ENCODE data around the gene DBN1. TPM values are rescaled to one million over a fixed set of nuclear protein-coding genes. Genes with fewer than 3 reads are reported as not detected.

Gene DBN1
- total RNA-seq, 1 donor from 2014 or later = 24.2 TPM

DNA sequence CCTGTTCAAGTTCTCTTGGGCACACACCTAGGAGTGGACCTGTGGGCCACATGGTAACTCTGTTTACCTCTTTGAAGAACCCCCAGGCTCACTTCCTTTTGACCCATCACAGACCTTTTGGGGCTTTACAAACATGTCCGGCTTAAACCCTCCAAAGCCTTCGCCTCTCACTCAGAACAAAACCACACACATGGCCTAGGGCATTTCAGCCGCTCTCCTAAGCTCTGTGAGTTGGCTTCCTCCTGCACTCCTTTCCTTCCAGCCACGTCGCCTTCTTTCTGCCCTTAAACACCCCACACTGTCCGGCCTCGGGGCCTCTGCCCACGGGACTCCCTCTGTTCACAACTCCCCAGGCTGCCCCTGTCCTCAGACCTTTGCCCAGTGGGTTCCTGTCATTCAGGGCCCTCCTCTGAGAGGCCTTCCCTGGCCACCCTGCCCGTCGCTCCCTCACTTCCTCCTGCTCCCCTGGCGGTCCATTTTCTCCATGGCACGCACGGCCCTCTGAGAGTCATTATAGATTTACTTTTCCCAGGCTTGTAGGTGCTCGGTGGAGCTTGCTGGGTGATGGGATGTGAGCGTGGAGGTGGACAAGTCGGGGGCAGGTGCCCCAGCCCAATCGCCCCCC lies 34.3 kb upstream of the DBN1 start:
- intact Hi-C loops (cut with DNase I) = no loop called here
- DNase-seq (no peak), ATAC-seq (ENCODE audit: poor library complexity) (no peak)

DNA sequence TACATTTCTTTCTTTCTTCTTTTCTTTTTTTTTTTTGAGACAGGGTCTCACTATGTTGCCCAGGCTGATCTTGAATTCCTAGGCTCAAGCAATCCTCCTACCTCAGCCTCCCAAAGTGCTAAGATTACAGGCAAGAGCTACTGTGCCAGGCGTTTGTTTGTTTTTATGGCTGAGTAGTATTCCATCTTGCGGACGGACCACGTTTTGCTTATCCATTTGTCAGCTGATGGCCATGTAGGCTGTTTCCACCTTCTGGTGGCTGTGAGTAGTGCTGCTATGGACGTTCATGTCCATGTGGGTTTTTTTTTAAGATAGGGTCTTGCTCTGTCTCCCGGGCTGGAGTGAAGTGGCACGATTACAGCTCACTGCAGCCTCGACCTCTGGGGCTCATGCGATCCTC lies 33.7 kb upstream of the DBN1 start:
- intact Hi-C loops (cut with DNase I) = no loop called here
- DNase-seq (no peak), ATAC-seq (ENCODE audit: poor library complexity) (no peak)

DNA sequence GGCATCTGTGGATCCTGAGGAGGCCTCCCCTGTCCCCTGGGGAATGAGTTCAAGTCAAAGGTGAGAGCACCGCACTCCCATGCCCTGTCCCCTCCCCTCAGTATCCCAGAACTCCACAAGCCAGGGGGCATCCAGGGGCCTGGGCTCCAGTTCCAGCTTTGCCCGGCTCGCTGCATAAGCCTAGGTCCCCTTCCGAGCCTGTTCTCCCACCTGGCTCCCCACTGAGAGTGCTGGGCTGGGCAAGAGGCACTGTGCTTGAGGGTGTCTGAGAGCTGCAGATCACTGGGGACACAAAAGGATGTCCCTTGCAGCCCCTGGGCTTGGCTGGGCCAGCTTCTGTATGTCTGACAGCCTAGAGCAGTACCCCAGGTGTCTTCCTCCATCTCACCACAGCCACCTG lies 31.6 kb upstream of the DBN1 start:
- no peak for ATAC-seq (ENCODE audit: poor library complexity)
- intact Hi-C loops (cut with DNase I) = no loop called here
- no peak for DNase-seq

DNA sequence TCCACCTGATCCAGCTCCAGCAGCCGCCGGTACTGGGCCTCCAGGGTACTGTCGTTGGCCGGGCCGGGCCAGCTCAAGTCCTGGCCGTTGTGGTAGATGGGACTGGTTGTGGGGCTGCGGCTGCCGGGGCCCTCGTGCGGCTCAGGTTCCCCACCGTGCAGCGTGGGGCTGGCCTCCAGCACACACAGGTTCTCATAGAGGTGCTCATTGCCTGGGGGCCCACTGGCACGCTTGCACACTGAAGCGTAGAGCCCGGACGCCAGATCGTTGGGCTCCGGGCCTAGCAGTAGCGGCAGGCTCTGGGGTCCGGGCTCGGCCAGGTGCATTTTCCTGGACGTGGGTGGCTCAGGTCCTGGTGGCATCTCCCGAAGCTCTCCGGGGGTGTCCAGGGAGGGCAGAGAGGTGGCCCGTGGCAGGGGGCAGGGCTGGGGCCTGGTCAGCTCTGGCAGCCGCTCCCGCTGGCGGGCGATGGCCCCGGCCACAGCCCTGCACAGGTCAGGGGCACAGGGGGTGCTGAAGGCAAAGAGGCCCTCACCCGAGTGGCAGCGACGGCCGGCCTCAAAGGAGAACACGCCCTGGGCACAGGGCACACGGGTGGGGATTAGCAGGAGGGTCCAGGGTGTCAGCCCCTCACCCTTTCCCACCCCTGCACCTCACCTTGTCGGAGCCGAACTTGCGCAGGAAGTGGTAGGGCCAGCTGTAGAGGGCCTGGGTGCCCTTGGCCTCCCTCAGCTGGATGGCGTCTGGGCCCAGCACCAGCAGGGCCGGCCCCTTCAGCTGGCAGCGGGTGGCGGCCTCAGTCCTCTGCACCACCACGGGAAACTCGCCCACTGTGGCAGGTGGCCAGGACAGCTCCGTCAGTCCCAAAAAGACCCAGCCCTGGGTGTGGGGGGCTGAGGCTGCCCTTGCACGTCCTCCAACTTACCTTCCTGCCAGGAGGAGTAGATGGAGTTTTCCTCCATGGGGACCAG lies 30.9 kb upstream of the DBN1 start:
- no peak for ATAC-seq (ENCODE audit: poor library complexity)
- DNase-seq = no peak
- intact Hi-C loops (cut with DNase I) = no loop called here

DNA sequence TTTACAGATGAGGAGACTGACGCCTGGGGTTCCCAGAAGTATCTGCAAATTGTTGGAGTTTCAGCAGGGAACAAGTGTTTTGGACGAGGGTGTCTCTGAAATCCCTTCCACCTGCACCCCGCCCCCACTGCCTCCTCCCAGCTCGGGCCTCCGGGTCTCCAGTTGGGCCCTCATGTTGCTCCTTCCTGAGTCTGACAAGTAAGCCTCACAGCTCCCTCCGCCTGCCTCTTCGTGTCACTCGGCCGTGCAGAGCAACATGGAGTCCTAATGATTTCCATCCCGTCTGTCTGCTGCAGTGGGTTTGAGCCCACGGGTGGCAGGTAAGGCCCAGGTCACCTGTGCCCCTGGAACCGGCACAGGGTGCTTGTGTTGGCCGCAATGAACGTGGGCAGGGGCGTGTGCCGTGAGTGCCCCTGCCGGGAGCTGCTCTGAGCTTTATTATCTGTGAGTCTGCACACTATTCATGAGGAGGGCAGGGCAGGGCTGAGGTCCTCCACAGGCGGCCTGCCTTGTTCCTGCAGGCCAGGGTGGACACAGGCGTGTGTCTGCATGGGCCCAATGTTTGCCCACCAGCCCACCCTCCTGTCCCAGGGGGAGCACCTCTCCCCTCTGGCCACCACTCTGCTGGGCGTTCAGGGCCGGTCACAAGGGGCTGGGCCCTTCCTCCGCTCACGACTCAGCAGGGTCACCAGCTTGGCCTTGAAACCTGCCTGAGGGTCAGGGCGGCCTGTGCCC lies 30.1 kb upstream of the DBN1 start:
- intact Hi-C loops (cut with DNase I) = no loop called here
- no peak for DNase-seq
- no peak for ATAC-seq (ENCODE audit: poor library complexity)

DNA sequence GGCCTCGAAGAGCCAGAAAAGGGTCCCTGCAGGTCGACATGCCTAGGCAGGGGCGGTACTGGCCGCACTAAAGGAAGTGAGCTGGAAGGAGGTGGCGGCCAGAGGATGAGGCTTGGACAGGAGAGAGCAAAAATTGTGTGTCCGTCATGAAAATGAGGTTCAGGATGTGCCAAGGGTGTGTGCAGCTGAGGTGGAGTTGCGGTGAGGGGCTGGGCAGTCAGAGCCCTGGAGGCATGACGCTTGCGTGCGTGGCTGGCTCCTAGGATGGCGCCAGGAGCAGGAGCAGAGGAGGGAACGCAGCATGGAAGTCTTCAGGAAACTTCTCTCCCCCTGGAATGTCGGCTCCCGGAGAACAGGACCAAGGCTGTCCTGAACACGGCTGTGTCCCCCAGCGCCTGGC lies 29.5 kb upstream of the DBN1 start:
- no peak for DNase-seq
- ATAC-seq (ENCODE audit: poor library complexity) = no peak
- intact Hi-C loops (cut with DNase I) = no loop called here

DNA sequence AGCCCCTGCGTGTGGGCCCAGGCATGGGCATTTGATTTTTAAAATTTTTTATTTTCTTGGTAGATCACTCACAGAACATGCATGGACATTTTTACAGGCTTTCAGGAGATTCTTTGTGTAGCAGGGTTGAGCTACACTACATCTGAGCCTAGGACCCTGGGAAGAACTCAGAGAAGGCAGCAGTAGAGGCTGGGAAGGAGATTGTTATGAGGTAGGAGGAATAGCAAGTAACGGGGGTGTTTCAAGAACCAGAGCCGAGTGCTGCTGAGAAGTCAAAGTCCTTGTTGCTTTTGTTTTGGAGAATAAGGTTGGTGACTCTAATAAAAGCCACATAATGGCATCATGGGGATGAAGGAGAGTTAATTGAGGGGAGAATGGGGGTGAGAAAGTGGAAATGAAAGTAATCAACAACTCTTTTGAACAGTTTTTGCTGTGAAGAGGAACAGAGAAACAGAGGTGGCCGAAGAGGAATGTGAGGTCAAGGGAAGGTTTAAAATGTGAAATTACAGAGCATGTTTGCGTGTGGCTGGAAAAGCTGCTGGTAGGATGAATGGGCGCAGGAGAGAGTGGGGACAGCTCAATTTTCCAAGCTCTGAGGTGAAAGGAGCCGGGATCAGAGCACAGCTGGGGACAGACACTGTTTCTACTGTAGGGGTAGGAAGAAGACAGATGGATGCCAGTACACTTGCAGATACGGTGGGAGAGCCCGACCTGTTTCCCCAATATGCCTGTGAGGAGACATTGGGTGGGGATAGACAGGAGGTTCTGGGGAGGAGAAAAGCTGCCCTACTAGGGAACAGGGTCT lies 28.6 kb upstream of the DBN1 start:
- ATAC-seq (ENCODE audit: poor library complexity) (no peak), DNase-seq (no peak)
- intact Hi-C loops (cut with DNase I) = loop anchor here (2.0 kb wide), 2 partner anchors 47 to 111 kb away; no protein-coding TSS in a partner anchor

DNA sequence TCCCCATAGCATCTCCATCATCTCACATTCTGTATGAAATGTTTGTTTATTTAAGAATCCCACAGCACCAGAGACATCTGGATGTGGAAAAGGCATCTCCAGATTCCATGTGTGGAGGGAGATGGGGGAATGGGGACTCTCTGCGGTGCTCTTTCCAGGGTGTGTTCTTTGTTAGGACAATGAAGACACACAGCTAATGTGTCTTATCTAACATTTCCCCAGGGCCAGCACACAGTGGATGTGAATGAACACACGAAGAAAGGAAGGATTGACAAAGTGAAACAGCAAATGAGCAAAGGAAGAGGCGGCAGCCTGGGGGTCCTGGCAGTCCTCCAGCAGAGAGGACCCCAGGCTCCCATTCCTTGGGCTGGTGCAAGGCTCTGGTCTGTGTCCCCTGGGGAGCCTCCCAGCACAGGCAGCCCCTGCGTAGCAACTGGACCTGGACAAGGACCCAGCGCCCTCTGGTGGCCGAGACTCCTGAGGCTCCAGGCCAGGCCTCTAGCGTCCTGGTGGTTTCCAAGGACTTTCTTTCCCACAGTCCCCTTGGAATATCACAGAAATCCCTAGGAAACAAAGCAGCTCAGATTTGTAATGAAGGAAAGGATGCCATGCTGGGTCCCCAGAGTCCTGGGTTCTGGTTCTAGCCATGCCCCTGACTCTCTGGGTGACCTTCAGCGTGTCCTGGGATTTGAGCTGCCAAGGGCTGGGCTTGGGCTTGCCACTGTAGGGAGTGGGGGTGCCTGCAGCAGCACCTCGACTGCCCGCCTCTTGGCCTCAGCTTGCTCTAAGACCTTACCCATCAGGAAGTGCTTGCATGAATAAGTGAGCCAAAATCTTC lies 27.5 kb upstream of the DBN1 start:
- ATAC-seq (ENCODE audit: poor library complexity) = peak; percentile 52

DNA sequence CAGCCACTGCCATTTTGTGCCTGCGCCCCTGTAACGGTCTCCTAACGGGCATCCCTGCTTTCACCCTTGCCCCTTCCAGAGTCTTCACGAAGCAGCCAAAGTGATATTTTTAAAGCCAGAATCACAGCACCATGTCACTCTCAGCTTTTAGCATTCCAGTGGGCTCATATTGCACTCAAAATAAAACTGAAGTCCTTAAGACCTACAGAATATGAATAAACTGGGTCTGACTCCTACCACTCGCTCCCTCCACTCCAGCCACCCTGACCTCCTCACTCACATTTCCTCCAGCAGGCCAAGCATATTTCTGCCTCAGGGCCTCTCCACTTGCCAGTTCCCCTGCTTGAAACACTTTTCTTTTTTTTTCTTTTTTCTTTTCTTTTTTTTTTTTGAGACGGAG lies 26.4 kb upstream of the DBN1 start:
- ATAC-seq (ENCODE audit: poor library complexity) (no peak), DNase-seq (no peak)
- intact Hi-C loops (cut with DNase I) = loop anchor here (2.0 kb wide), 2 partner anchors 45 to 109 kb away; no protein-coding TSS in a partner anchor

More for the DNA sequence above, 27.5 kb upstream of the DBN1 start:
- peak; percentile 96 for DNase-seq
- intact Hi-C loops (cut with DNase I) = loop anchor here (2.0 kb wide), 2 partner anchors 46 to 110 kb away; no protein-coding TSS in a partner anchor

DNA sequence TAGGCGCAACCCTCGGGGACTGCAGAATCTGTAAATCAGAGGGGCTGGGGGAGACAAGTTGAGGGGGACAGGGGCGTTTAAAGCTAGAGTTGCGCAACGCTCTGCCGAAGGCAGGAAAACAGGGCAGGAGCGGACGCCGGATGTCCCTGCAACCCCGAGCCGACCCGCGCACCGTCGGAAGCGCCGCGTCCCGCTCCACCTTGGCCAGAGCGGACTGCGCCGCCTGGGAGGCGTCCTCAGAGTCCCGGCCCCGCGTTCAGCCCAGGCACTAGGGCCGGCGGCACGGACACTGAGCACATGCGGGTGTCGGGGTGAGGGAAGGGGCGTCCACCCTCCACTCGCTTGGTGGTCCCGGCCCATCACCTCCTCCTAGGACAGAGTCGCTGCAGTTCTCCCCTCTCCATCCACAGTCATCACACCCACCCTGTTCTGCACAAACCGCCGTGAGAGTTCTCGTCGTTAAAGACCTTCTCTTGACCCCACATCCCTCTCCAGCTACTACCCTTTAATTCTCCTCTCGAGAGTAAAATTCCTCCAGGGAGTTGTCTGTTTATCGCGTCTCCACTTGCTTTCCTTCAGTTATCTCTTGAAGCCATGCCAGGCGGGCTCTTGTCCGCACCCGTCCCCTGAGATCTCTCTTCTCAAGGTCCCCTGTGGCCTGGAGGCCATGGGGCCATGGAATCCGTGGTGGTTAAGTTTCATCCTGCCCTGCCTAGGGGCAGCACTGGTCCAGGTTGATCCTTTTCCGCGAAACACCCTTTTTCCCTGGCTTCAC lies 24.8 kb upstream of the DBN1 start:
- DNase-seq (peak; percentile 72), ATAC-seq (ENCODE audit: poor library complexity) (peak; percentile 9)
- intact Hi-C loops (cut with DNase I) = no loop called here

DNA sequence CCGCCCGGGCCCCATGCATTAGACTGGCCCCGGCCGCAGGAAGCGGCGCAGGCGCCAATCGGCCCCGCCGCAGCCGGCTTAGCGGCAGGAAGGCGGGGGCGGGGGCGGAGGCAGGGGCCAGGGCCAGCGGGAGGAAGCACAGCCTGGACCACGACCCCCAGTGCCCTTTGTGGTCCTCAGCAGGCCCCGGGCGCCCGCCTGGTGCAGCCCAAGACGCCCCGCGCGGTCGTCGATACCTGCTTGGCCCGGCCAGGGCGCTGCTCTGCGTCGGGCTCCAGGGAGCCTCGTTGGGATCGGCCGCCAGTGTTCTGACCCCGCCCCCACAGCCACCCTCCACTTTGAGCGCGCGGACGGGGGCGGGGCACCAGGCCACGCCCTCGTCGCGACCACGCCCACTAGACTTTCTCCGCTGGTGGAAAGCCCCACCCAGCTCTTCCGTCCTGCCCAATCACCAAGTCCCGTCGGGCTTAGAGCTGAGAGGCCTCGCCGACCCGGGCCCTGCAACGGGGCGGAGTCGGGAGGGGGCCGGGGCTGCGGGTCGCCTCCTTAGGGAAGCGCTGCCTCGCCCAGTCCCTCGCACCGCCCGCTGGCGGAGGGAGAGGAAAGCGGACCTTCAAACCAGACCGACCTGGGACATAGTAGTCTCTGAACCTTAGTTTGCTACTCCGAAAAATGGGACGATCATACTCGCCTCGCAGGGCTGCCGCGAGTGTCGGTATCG lies 24.0 kb upstream of the DBN1 start, which contains the start of gene PDLIM7:
Gene PDLIM7, minus strand, starts transcription at position 313 of the 721 bp plus-strand sequence. CDS start 1,092 bp downstream, outside the sequence.
- intact Hi-C loops (cut with DNase I) = no loop called here
- DNase-seq = peak; percentile 98
- peak; percentile 92 for ATAC-seq (ENCODE audit: poor library complexity)

DNA sequence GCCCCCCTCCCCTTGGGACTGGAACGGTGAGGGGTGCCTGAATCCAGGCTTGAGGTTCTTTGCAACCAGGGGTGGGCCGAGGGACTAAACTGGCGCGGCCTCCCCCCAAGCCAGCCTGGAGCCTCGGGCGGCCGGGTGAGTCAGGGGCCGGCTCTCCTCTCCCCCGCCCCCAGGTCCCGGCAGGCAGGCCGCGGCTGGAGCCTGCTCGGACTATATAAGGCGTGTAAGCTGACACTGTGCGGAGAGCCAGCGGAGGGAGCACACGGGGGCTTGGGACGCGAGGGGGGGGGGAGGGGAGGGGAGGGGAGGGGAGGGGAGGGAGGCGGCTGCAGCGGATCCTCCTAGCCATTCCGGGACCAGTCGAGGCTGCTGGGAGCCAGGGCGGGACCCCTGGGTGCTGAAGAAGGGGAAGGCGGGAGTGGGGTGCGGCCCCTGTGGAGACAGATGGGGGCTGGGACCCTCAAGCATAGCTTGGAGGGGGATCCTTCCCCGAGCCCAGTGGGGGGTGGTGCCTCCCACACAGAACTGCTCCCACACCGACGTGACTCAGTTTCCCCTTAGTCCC lies 23.4 kb upstream of the DBN1 start:
- intact Hi-C loops (cut with DNase I) = no loop called here
- ATAC-seq (ENCODE audit: poor library complexity) (peak; percentile 58), DNase-seq (peak; percentile 83)

DNA sequence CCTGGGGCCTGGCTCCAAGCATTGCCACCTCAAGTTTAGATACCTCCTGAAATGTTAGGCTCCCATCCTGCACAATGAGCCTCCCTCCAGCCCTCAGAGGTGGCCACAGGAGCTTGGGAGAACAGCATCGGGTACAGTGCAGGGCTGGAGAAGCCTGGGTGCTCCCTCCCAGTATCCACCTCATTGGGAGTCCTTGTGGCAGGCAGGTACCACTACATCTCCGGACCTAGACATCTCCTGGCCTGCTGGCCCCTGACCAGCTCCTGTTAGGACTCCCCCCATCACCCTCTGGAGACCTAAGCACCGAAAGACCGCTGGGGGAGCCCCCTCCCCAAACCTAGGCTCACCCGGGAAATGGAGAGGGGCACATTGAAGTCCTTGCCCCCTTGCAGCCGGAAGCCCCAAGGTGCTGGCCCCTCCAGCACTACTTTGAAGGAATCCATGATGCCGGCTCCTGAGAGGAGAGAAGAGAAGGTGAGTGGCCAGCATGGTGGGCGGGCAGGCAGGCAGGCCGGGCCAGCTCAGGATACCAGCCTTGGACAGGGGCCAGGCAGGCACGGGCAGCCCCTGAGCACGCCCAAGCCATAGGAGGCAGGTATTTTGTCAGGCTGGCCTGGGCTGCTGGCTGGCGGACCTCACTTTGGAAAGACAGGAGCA lies 22.8 kb upstream of the DBN1 start:
- intact Hi-C loops (cut with DNase I) = no loop called here
- DNase-seq (peak; percentile 46), ATAC-seq (ENCODE audit: poor library complexity) (no peak)

DNA sequence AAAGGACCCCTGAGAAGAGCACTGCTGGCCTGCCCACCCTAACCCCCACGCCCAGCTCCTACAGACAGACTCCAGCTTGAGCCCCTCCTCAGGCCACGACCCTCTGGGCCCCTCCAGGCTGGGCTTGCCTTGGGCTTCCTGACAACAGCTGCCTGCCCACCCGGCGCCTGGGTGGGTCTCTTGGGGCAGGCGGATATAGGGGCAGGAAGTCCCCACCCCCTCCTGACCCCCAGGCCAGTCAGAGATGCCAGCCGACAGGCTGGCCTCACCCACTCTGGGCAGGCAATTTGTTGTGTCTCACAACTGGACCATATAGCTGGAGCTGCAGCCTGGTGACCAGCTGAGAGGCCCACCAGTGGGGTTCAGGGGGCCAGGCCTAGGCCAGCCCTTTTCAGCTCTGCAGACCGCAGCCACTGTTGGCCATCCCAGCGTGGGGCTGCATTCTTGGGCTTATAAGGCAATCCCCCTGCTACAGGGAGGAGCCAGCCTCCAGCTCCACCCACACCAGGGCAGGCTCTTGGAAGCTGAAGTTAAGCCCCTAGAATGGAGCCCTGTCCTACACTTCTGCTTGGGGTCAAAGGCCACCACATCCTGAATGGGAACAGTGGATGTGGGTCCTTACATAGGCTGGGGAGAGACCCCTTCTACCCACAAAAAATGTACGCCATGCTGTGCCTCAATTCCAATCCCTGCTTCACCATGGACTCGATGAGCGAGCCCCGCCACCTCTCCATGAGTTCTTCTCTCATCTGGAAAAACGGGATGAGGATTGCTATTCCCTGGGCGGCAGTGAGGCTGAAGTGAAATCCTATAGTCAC lies 22.0 kb upstream of the DBN1 start:
- intact Hi-C loops (cut with DNase I) = no loop called here
- ATAC-seq (ENCODE audit: poor library complexity) = no peak
- peak; percentile 75 for DNase-seq

Measured in Right ventricle myocardium superior (tissue), 1 donor.